Activated CD4-positive, alpha-beta T cell treated with anti-CD3 and anti-CD28 coated beads, Interleukin-10, Interleukin-2, amounts not matched to agents 100 ng/mL and 50 ng/mL, durations not matched to agents 16 hours and 8 hours (primary cell): ENCODE measurements around the gene KCNE1.
"Not testable (repeated sequence)": the region's sequence is repeated elsewhere in the genome, so short reads cannot be mapped to it uniquely, and the experiment has no call there.

ENCODE experiments used
- DNase-seq: peaks from one replicate; pipeline ENCODE4 v3.0.0-alpha.2; 2020

Gene KCNE1

GRCh38 chr21:34406676-34407075 lies 105.3 kb downstream of the KCNE1 start:
- not testable (repeated sequence) for DNase-seq

- not testable (repeated sequence) for DNase-seq
Measured at GRCh38 chr21:34406102-34406501, 105.9 kb downstream of the KCNE1 start.

GRCh38 chr21:34405686-34406085 lies 106.3 kb downstream of the KCNE1 start:
- not testable (repeated sequence) for DNase-seq

GRCh38 chr21:34404742-34405141 lies 107.3 kb downstream of the KCNE1 start:
- not testable (repeated sequence) for DNase-seq

- not testable (repeated sequence) for DNase-seq
Measured at GRCh38 chr21:34400522-34400921, 111.5 kb downstream of the KCNE1 start.
